Nephron (organoid): ENCODE measurements around the gene DYNLRB2.

Experiments
- H3K27ac Mint-ChIP-seq, 3 experiments: 2 replicates each; pipeline ENCODE4 v1.8.0; 2020; ENCODE audit warnings: mixed read lengths in 3 of 3, mild to moderate bottlenecking in 2 of 3, moderate library complexity in 1 of 3
- H3K27me3 Mint-ChIP-seq: 2 replicates; pipeline ENCODE4 v1.8.0; 2021; ENCODE audit warnings: low read depth, mild to moderate bottlenecking, moderate library complexity, mixed read lengths
- H3K36me3 Mint-ChIP-seq: 2 replicates; pipeline ENCODE4 v1.8.0; 2020; ENCODE audit warnings: low read depth, mixed read lengths
- H3K4me1 Mint-ChIP-seq: 2 replicates; pipeline ENCODE4 v1.8.0; 2020; ENCODE audit warnings: mixed read lengths
- H3K4me3 Mint-ChIP-seq, 3 experiments: 2 replicates each; pipeline ENCODE4 v1.8.0; 2020; ENCODE audit warnings: mild to moderate bottlenecking in 3 of 3, mixed read lengths in 3 of 3, moderate library complexity in 2 of 3
- H3K9me3 Mint-ChIP-seq: 2 replicates; pipeline ENCODE4 v1.8.0; 2020; ENCODE audit warnings: mixed read lengths
- TF ChIP-seq, protein P1 (sequence below), 3 experiments: fragments of 200-600 bp; sonication (generic); IDR thresholded peaks; one replicate each; pipeline ENCODE4 v1.5.0; 2021; ENCODE audit warnings: antibody characterized with exemption in 3 of 3; ENCODE audit not compliant: unreplicated experiment in 3 of 3

DYNLRB2 gene

GRCh38 chr16:80591071-80591915, 50.5 kb downstream of the DYNLRB2 start:
- peaks cover 6% of the 10 kb centered on the region for H3K9me3 Mint-ChIP-seq
- H3K4me1 Mint-ChIP-seq: peaks cover 10% of the 10 kb centered on the region
- peaks cover 9% of the 10 kb centered on the region for H3K27me3 Mint-ChIP-seq
- H3K27ac Mint-ChIP-seq: no peak overlapping the region
- TF ChIP-seq, protein P1, sequence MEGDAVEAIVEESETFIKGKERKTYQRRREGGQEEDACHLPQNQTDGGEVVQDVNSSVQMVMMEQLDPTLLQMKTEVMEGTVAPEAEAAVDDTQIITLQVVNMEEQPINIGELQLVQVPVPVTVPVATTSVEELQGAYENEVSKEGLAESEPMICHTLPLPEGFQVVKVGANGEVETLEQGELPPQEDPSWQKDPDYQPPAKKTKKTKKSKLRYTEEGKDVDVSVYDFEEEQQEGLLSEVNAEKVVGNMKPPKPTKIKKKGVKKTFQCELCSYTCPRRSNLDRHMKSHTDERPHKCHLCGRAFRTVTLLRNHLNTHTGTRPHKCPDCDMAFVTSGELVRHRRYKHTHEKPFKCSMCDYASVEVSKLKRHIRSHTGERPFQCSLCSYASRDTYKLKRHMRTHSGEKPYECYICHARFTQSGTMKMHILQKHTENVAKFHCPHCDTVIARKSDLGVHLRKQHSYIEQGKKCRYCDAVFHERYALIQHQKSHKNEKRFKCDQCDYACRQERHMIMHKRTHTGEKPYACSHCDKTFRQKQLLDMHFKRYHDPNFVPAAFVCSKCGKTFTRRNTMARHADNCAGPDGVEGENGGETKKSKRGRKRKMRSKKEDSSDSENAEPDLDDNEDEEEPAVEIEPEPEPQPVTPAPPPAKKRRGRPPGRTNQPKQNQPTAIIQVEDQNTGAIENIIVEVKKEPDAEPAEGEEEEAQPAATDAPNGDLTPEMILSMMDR (IDR thresholded peaks at IDR 0.05; ENCODE audit: unreplicated experiment in 3 of 3): no peak
- peak overlapping the region in 2 of 3 experiments; percentile 7 to 36 for H3K4me3 Mint-ChIP-seq
- no peaks in the 10 kb centered on the region for H3K36me3 Mint-ChIP-seq

DNA sequence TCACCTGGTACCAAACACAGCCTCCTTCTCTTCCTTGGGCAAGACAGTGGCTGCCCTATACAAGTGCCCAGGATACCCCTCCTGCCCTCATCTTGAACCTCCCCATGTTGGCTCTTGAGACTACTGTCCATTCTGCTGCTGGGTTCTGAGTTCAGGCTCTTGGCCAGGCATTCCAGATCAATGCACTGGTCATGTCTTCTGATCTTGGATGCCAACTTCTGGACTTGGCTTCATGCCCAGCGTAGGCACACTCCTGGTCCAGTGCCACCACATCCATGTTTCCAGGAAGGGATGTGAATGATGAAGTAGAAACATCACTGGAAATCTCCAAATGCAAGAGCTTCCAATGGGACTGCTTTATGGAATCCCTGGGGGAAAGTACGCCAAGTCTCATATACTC, 51.5 kb downstream of the DYNLRB2 start:
- TF ChIP-seq, protein P1 (IDR thresholded peaks at IDR 0.05; ENCODE audit: unreplicated experiment in 3 of 3): no peak
- no peak overlapping the region for H3K4me3 Mint-ChIP-seq
- no peak overlapping the region for H3K27ac Mint-ChIP-seq
- H3K4me1 Mint-ChIP-seq: peaks cover 10% of the 10 kb centered on the region
- H3K9me3 Mint-ChIP-seq: peaks cover 6% of the 10 kb centered on the region
- peaks cover 9% of the 10 kb centered on the region for H3K27me3 Mint-ChIP-seq
- no peaks in the 10 kb centered on the region for H3K36me3 Mint-ChIP-seq

DNA sequence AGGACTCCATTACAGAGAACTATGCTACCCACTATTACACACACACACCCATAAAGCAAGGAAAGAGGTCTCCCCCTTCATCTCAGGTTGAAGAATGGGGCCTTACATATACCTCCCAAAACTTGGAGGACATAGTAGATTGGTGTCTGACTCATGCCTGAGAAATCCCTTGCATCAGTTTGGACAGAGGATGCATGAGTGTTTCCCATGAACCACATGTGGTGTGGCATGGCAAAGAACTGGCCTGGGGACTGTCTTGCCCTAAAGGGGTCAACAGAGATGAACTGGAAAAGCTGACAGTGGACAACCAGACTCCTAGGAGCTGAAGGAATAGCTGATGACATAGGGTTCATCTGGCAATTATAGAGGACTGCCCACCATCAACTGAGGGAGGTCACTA, 54.0 kb downstream of the DYNLRB2 start:
- TF ChIP-seq, protein P1 (IDR thresholded peaks at IDR 0.05; ENCODE audit: unreplicated experiment in 3 of 3): no peak
- peaks cover 5% of the 10 kb centered on the region for H3K27me3 Mint-ChIP-seq
- H3K27ac Mint-ChIP-seq: no peak overlapping the region
- H3K4me1 Mint-ChIP-seq: peaks cover 10% of the 10 kb centered on the region
- H3K36me3 Mint-ChIP-seq: no peaks in the 10 kb centered on the region
- H3K4me3 Mint-ChIP-seq: no peak overlapping the region
- H3K9me3 Mint-ChIP-seq: peaks cover 6% of the 10 kb centered on the region

- no peak overlapping the region for H3K4me3 Mint-ChIP-seq
- no peak overlapping the region for H3K27ac Mint-ChIP-seq
- H3K9me3 Mint-ChIP-seq: peaks cover 3% of the 10 kb centered on the region
- no peaks in the 10 kb centered on the region for H3K36me3 Mint-ChIP-seq
- TF ChIP-seq, protein P1 (IDR thresholded peaks at IDR 0.05; ENCODE audit: unreplicated experiment in 3 of 3): no peak
- H3K27me3 Mint-ChIP-seq: peaks cover 5% of the 10 kb centered on the region
- peaks cover under 1% of the 10 kb centered on the region for H3K4me1 Mint-ChIP-seq
Measured at GRCh38 chr16:80596507-80597207, 55.9 kb downstream of the DYNLRB2 start.

GRCh38 chr16:80599466-80599865, 58.7 kb downstream of the DYNLRB2 start:
- H3K36me3 Mint-ChIP-seq: peaks cover 4% of the 10 kb centered on the region
- no peak overlapping the region for H3K4me3 Mint-ChIP-seq
- no peak overlapping the region for H3K27ac Mint-ChIP-seq
- H3K9me3 Mint-ChIP-seq: peaks cover 3% of the 10 kb centered on the region
- TF ChIP-seq, protein P1 (IDR thresholded peaks at IDR 0.05; ENCODE audit: unreplicated experiment in 3 of 3): no peak
- H3K27me3 Mint-ChIP-seq: peaks cover 4% of the 10 kb centered on the region
- no peaks in the 10 kb centered on the region for H3K4me1 Mint-ChIP-seq
